ENCODE measurements around the gene ITGA3. TPM values are rescaled to one million over a fixed set of nuclear protein-coding genes. Genes with fewer than 3 reads are reported as not detected.
A peak's percentile ranks its signal among the peaks of the same experiment; 100 is the strongest.
"Not testable (repeated sequence)": the region's sequence is repeated elsewhere in the genome, so short reads cannot be mapped to it uniquely, and the experiment has no call there.

Gene ITGA3
- total RNA-seq, 1 donor: 10.5 TPM

DNA sequence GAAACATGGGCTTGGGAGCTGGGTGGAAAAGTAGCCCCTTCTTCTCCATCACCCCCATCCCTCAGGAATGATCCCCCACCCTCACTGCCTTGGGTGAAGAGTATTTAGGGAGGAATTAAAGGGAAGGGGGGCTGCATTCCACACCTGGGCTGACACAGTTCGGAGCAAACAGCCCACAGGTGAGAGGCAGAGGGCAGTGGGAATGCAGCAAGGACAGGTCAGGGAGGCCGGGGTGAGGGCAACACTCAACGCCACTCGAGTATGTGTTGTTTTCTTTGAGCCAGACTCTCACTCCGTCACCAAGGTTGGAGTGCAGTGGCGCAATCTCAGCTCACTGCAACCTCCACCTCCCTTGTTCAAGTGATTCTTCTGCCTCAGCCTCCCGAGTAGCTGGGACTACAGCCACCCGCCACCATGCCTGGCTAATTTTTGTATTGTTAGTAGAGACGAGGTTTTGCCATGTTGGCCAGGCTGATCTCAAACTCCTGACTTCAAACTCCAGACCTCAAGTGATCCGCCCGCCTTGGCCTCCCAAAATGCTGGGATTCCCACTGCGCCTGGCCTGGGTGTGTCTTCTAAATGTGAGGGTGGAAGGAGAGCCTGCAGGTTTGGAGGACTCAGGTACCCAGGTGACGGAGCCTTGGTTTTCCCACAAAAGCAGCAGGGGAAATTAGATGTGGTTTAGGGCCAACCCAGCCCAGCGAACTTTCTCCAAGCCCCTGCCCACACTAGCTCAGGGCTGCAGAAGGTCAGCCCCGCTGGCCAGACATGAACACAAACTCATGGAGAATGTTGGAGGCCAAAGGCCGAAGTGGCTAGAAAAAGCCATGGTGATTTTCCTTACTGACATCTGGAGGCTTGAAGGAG, 21.2 kb upstream of the ITGA3 start:
- no peak for DNase-seq (ENCODE audit: low read depth in 2 of 3, low spot score in 2 of 3)

DNA sequence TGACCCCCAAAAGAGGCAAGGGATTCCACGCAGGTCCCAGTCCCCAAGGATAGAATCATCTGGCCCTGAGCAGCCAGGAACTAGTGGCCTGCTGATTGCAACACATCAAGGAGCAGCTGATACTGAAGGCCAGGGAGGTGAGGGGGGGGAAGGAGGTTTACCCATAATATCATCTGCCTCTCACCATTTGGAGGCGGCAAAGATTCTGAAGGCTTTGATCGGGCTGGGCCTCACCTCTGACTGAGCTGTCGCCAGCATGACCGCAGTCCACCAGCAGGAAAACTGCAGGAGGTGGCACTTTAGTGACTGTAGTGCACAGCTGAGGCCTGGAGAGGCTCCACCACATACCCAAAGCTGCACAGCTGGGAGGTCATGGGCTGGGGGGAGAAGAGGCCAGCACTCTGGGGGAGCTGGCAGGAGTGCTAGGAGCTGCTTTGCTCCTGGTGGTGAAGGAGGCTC, 20.5 kb upstream of the ITGA3 start:
- no peak for DNase-seq (ENCODE audit: low read depth in 2 of 3, low spot score in 2 of 3)

DNA sequence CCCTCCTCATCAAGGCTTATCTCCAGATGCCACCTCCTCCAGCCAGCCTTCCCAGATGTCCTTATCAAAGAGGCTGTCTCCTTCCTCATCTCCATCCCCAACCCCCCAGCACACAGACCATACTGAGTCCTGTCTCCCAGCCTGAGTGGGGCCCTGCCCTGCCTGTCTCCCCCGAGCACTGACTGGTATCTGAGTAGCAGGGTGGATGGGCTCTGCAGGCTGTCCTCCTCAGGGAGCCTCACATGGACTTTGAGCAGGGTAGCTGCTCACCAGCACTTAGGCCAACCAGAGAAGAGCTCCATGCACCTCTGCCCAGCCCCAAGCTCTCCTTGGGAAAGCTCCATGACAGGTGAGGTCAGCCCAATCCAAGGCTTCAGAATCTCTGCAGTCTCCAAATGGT, 20.0 kb upstream of the ITGA3 start:
- DNase-seq (ENCODE audit: low read depth in 2 of 3, low spot score in 2 of 3): no peak

DNA sequence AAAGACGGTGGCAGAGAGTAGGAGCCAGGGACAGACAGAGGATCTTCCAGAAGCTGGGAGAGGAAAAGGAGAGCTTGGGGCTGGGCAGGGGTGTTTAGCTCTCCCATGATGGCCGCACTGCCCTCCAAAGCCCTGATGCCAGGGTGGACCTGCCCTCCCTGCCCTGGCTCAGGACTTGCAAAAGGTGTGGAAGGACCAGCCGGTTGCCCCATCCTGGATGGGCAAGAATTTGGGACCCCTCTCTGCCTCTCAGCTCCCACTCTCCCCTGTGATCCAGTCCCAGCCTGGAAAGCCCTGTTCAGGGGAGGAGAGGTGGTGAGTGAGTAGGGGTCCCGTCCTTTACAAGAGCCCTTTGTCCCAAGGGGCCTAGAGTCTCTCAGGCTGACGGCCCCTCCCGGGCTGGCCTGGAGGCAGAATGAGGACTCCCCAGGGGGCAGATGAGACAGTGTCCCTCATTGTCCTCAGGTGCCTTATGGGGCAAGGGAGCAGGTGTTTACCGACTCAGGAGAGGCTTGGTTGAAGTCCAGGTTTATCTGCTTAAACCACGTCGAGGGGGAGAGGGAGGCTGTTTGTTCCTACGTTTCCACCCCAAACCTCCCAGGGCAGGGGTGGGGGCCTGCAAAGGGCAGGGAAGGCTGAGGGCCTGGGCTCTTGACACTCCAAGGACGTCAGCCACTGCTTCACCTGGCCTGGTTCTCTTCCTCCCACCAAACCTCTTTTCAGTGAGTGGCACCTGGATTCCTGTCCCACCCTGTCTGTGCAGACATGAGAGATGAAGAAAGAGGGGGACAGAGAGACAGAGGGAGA, 19.3 kb upstream of the ITGA3 start:
- no peak for DNase-seq (ENCODE audit: low read depth in 2 of 3, low spot score in 2 of 3)

DNA sequence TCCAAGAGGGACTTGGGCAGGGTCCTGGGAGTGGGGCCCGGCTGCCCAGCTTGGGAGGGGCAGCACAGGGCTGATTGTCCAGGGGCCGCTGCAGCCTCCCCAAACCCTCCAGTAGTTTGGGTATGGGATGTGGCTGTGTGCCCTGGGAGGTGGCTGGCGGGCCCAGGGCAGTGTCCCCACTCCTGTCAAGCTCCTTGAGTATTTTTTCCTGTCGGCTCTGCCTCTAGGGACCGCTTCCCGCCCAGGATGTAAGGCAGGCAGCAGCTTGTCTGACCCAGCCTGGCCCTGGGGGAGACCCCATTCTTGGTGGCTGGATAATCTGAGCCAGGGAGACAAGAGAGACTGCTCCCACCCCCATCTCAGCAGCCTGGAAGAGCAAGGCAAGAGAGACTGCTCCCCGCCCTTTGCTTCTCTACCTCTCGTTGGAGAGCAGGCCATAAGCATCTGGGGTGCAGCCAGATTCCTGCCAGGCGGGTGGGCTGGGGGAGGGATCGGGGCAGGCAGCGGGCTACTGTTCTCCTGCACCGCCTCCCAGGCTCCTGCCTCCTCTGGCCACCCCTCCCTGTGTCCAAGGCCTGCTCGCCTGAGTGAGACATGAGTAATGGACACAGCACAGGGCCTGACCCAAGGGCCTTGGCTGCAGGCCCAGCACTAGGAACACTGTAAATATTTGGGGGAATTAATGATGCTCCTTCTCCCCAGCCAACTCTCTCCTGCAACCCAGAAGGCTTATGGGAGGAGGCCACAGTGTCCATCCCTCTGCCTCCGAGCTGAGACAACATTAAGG, 18.4 kb upstream of the ITGA3 start:
- no peak for DNase-seq (ENCODE audit: low read depth in 2 of 3, low spot score in 2 of 3)

DNA sequence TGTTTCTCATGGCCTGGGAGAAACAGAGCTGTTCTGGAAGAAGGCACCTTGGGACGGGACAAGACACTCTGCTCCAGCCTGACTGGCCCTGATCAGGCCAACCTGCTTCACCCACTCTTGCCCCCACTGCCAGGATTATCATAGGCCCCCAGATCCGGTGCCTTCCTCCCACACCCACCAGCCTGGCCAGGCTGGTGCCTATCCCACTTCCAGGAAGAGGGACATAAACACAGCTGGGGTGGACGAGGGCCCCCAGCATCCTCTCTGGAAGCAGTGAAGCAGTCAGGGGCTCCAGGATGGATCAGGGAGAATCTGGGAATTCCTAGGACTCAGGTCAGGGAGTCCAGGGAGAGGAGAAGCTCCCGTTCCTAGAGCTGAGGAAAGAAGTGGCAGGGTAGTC, 16.9 kb upstream of the ITGA3 start:
- no peak for DNase-seq (ENCODE audit: low read depth in 2 of 3, low spot score in 2 of 3)

DNA sequence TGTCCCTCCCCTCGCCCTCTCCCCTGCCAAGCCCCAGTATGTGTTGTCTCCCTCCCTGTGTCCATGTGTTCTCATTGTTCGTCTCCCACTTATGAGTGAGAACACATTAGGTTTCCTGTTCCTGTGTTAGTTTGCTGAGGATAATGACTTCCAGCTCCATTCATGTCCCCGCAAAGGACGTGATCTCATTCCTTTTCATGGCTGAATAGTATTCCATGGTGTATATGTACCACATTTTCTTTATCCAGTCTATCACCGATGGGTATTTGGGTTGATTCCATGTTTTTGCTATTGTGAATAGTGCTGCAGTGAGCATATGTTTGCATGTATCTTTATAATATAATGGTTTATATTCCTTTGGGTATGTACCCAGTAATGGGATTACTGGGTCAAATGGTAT, 15.4 kb upstream of the ITGA3 start:
- DNase-seq (ENCODE audit: low read depth in 2 of 3, low spot score in 2 of 3): not testable (repeated sequence)

DNA sequence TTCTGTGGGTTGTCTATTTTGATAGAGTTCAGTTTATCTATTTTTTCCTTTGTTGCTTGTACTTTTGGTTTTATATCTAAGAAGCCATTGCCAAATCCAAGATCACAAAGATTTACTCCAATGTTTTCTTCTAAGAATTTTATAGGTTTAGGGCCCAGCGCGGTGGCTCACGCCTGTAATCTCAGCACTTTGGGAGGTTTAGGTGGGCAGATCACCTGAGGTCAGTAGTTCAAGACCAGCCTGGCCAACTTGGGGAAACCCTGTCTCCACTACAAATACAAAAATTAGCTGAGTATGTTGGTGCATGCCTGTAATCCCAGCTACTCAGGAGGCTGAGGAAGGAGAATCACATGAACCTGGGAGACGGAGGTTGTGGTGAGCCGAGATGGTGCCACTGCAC, 13.7 kb upstream of the ITGA3 start:
- DNase-seq (ENCODE audit: low read depth in 2 of 3, low spot score in 2 of 3): no peak

DNA sequence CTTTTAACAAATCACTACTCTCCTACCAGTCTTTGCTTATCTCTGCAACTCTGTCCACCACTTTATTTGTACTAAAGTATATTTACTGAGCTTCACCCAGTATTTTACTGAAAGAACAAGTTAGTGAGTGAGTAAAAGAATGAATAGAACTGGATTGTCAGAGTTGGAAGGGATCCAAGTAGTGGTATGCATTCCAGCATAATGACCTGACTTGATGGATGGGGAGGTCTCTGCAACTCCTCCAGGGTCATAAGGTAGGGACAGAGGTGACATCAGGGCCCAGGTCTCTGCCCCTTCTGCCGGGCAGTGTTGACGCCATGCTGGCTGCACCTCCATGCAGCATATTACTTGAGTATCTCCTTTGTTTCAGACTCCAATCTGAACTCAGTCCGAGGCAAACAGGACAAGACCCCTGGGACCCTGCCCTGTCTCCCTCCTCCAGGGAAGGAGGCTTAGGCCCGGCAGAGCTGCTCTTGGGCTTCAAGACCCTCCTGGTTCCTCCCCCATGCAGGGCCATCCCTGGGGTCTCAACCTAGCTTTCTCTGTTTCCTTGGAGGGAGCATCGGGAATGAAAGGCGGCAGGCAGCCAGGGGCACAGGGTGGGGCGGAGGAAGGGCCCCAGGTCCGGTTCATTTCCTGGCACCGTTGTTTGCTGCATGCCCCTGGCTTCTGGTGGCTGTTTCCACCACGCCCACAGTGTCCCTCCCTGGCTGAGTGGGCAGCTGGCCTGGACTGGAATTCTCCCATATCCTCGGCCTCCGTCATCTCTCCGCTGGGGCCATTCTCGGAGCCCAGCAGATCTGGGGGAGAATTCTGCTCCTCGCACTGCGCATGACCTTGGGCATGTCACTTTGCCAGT, 12.4 kb upstream of the ITGA3 start:
- no peak for DNase-seq (ENCODE audit: low read depth in 2 of 3, low spot score in 2 of 3)

DNA sequence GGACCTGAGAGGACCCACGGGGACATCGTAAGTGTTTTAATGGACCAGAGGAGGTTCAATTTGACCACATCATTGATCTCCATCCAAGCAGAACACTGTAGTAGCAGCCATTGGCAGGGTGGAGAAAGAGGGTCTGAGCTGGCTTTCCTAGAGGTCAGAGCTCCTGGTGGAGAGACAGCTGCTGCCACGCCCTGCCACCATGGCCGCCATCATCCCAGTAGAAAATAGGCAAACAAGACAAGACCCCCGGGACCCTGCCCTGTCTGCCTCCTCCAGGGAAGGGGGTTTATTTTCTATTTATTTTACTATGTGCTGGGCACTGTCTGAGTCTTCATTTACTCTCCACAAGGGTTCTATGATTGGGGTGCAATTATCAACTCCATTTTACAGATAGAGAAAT, 11.4 kb upstream of the ITGA3 start:
- DNase-seq (ENCODE audit: low read depth in 2 of 3, low spot score in 2 of 3): no peak

DNA sequence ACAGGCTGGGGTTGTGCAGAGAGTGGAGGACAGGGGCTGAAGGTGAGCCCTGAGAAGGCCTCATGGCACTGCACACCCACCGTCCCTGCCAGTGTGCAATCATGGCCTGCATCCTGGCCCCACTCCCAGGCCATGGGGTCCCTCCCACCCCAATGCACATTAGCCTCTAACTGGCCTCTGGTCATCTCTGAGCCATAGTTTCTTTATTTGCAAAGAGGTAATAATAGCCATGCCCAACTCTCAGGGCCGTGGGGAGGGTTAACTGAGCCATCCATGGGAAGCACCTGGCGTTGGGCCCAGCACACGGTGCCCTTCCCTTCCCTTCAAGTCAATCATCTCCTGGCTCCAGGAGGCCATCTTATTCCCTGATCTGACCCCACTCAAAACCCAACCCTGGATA, 10.8 kb upstream of the ITGA3 start:
- no peak for DNase-seq (ENCODE audit: low read depth in 2 of 3, low spot score in 2 of 3)

DNA sequence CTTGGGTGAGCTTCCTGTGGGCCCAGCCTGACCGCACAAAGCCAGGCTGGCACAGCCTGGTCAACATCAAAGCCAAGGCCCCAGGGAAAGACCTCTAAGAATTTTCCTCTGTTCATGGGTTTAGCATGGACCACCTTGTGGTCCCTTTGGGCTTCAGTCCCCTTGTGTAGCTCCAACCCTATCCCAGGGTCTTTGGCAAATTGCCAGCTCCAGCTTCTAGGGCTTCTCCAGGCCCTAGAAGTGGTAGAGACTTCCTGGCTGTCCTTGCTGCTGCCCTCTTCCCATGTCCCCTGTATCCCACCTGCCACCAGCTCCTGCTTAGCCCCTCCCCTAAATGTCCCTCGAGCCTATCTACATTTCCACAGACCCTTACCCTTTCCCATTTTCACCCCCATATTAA, 9.7 kb upstream of the ITGA3 start:
- DNase-seq (ENCODE audit: low read depth in 2 of 3, low spot score in 2 of 3): no peak

DNA sequence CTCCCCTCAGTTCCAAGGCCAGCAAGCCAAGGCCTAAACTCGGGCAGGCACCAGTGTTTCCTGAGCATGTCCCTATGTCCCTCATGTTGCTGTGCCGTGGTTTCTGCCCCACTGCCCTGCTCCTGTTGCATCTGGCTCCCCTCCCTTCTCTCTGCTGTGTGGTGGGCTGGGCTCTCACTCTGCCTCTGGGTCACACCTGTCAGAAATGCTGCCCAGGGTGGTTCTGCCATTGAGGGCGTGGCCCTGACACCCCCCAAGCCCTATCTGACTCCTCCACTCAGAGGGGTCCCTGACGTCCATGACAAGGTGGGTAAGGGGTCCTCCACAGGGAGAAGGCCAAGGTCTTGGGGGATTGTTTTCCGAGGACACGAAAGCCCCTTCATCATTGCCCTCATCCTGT, 9.2 kb upstream of the ITGA3 start:
- DNase-seq (ENCODE audit: low read depth in 2 of 3, low spot score in 2 of 3): no peak

DNA sequence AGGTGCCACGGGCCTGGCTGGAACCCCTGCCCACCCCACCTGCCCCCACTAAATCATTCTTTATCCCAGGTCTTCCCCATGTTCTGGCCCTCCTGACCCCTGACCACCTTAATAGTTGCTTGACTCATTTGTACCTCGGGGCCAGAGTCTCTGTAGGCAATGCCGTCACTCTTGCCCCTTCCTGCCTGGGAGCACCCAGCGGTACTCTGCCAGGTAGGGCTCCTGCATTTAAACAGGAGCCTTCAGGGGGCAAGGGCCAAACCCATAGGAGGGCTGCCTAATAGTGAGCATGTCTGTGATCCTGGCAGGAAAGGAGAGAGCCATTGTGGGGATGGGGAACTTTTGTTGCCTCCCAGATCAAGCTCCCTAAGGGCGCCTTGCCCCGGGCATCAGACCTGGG, 8.8 kb upstream of the ITGA3 start:
- no peak for DNase-seq (ENCODE audit: low read depth in 2 of 3, low spot score in 2 of 3)

DNA sequence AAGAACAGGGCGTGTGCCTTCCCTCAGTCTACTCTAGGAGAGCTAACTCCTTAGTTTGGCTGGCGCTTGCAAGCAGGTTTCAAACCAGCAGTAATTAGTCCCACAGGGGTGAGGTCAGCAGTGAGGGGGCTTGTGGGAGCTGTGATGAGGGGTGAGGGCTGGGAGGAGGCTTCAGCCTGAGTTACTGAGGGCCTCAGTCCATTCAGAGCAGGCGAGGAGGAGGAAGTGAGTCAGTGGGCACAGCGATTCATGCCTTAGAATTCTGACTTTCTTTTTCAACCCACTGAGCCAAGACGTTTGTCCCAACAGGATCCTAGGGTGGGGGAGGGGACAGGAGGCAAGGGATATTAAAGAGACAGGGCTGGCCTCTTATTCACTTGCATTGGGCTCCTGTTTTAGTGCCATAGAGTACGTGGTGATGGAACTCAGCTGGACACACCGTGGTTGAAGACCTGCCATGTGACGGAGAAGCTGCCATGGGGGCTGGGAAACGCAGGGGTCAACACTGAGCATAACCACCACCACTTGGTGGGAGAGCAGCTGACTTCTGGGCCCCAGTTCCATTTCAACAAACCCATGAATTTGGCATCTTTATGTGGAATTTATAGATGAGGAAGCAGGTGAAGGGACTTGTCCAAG, 8.3 kb upstream of the ITGA3 start:
- peak in 2 of 3 donors; percentile 32 to 53 for DNase-seq (ENCODE audit: low read depth in 2 of 3, low spot score in 2 of 3)

DNA sequence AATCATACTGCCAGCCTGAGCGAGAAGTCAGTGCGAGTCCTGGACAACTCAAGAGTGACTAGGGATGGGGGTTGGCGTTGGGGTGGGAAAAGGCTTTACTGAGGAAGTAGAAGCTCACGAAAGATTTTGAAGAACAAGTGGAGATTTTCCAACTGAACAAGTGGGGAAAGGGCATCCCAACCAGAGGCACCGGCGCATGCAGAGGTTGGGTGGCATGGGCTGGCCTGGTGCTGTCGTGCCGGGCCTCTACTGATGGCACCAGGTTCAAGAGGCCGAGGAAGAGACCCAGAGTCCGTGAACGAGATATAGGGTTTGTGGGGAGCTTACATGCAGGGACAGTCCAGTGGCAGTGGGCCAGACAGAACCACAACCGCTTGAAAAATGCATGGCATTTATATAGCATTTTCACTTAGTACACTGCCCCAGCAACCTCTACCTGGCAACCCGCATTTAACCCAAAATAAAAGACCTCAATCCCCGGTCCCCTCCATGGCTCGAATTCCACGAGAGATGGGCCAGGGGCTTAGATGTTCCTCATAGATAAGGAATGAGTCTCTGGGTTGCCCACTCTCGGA, 7.7 kb upstream of the ITGA3 start:
- DNase-seq (ENCODE audit: low read depth in 2 of 3, low spot score in 2 of 3): no peak

DNA sequence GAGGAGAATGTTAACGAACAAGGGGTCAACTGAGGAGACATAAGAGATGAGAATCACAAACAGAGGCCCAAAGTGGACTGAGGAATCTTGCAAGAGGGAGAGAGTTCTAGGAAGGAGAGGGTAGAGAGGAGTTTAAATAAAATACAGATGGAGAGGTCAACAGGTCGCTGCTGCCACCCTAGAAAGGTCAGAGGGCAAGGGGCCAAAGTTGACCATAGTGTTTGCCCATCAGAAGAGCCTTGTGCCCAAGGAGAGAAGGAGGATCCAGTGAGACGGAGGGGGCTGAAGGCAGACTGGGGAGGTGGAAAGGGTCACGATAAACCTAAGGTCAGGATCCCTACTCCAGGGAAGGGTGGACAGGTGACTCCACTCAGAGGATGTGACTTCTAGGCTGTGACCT, 6.9 kb upstream of the ITGA3 start:
- no peak for DNase-seq (ENCODE audit: low read depth in 2 of 3, low spot score in 2 of 3)

DNA sequence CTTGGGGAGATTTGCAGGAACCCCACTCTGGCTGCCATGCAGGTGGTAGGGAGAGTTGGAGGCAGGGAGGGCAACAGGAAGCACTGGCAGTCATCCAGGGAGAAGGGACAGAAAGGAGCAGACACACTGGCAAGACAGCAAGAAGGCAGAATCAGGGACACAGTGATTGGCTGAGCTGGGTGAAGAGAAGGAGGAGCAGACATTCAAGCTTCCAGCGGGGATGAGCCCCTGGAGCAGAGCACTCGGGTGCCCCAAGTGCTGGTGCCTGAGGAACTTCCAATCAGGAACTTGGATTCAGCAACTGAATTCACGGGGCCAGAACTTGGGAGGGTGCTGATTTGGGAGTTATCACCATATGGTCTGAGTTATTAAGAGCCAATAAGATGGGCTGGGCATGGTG, 6.3 kb upstream of the ITGA3 start:
- DNase-seq (ENCODE audit: low read depth in 2 of 3, low spot score in 2 of 3): no peak

DNA sequence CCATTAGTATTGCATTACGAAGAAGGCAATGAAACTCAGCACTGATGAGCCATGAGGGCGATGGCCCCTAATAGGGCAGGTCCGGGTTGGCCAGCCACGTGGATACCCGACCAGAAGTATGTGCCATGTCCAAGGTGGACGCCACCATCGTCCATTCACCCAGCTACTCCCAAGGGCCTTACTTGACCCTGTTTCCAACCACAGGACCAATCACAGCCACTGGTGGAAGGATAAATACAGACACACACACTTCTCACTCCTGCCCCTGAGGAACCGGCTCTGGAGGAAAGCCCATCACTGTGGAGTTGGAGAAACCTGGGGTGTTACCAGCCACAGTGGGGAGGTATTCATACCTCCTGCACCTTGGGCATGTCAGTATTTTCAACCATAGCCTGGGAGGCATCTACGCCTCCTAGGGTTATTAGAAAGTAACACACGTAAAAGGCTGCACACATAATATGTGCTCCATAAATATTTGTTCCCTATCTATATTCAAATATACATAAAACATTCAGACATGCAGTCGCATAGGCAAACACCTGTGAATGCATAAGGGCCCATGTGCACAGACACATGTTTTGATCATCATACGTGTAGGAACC, 5.4 kb upstream of the ITGA3 start:
- DNase-seq (ENCODE audit: low read depth in 2 of 3, low spot score in 2 of 3): no peak
